Measurements from ENCODE around the gene MAD1L1. TPM values are rescaled to one million over a fixed set of nuclear protein-coding genes. Genes with fewer than 3 reads are reported as not detected.

The MAD1L1 gene
- total and polyA plus RNA-seq, 8 donors: 21.4 to 58.8 (median 22.5) TPM

GRCh38 chr7:2012981-2013380 is 219.8 kb downstream of the MAD1L1 start:
- no peak for TF ChIP-seq CTCF (IDR thresholded peaks at IDR 0.05)
- no peak overlapping the region for H3K27ac ChIP-seq
- no peak for ATAC-seq
- H3K36me3 ChIP-seq: peaks cover 0 to 20% of the 10 kb centered on the region in 2 donors
- DNase-seq: peak; percentile 52 to 70 (median 64)
- intact Hi-C loops (cut with DNase I): no loop called here
- peaks cover 0 to under 1% of the 10 kb centered on the region in 2 donors for H3K4me1 ChIP-seq
- no peak overlapping the region for H3K4me3 ChIP-seq
- H3K9me3 ChIP-seq: no peaks in the 10 kb centered on the region
- H3K27me3 ChIP-seq: no peaks in the 10 kb centered on the region

- H3K4me1 ChIP-seq: no peaks in the 10 kb centered on the region
- intact Hi-C loops (cut with DNase I): no loop called here
- peak in 2 of 4 donors; percentile 16 to 77 for DNase-seq
- H3K36me3 ChIP-seq: peaks cover 0 to 20% of the 10 kb centered on the region in 2 donors
- H3K27me3 ChIP-seq: no peaks in the 10 kb centered on the region
- TF ChIP-seq CTCF (IDR thresholded peaks at IDR 0.05): no peak
- no peaks in the 10 kb centered on the region for H3K9me3 ChIP-seq
- no peak for ATAC-seq
- H3K27ac ChIP-seq: no peak overlapping the region
- H3K4me3 ChIP-seq: no peak overlapping the region
Observed at GRCh38 chr7:2012044-2012900, 220.5 kb downstream of the MAD1L1 start.

GRCh38 chr7:2011266-2012043 is 221.3 kb downstream of the MAD1L1 start:
- TF ChIP-seq CTCF (IDR thresholded peaks at IDR 0.05): no peak
- H3K4me3 ChIP-seq: no peak overlapping the region
- no peaks in the 10 kb centered on the region for H3K4me1 ChIP-seq
- H3K36me3 ChIP-seq: peaks cover 0 to 20% of the 10 kb centered on the region in 2 donors
- ATAC-seq (no peak), DNase-seq (peak in 2 of 4 donors; percentile 28 to 61)
- H3K9me3 ChIP-seq: no peaks in the 10 kb centered on the region
- intact Hi-C loops (cut with DNase I): no loop called here
- no peak overlapping the region for H3K27ac ChIP-seq
- no peaks in the 10 kb centered on the region for H3K27me3 ChIP-seq

GRCh38 chr7:2010551-2011265 is 222.0 kb downstream of the MAD1L1 start:
- H3K36me3 ChIP-seq: peaks cover 0 to 20% of the 10 kb centered on the region in 2 donors
- H3K27me3 ChIP-seq: no peaks in the 10 kb centered on the region
- no peaks in the 10 kb centered on the region for H3K9me3 ChIP-seq
- no peak overlapping the region for H3K27ac ChIP-seq
- no peak overlapping the region for H3K4me3 ChIP-seq
- intact Hi-C loops (cut with DNase I): no loop called here
- no peak for TF ChIP-seq CTCF (IDR thresholded peaks at IDR 0.05)
- peak in 2 of 4 donors; percentile 26 to 65 for DNase-seq
- no peaks in the 10 kb centered on the region for H3K4me1 ChIP-seq
- no peak for ATAC-seq

Measured in left lung (tissue), 10 donors.